K562 (cell line): Measurements from ENCODE around the gene CLCN4. TPM values are rescaled to one million over a fixed set of nuclear protein-coding genes. Genes with fewer than 3 reads are reported as not detected.

Experiments used
- ARID3A ChIP-seq: IDR thresholded peaks from 2 replicates; pipeline ENCODE4 v1.6.1; 2012; ENCODE audit warnings: low read depth, low read length, improper control_type of control experiment, borderline replicate concordance
- ARNT ChIP-seq, 2 experiments: fragments of 450-650 bp; IDR thresholded peaks; 2 replicates each; pipeline ENCODE4 v1.6.1; 2016; ENCODE audit warnings: mild to moderate bottlenecking in 1 of 2
- BDP1 ChIP-seq: IDR thresholded peaks from 3 replicates; pipeline ENCODE4 v1.6.1; 2011; ENCODE audit not compliant: insufficient read length, insufficient read depth
- BHLHE40 ChIP-seq: IDR thresholded peaks from 2 replicates; pipeline ENCODE4 v1.6.1; 2011; ENCODE audit warnings: low read length, improper control_type of control experiment
- BRF1 ChIP-seq: IDR thresholded peaks from 3 replicates; pipeline ENCODE4 v1.6.1; 2011; ENCODE audit warnings: borderline replicate concordance, mild to moderate bottlenecking; ENCODE audit not compliant: insufficient read length; ENCODE audit errors: extremely low read depth
- CBX5 ChIP-seq: IDR thresholded peaks from 2 replicates; pipeline ENCODE4 v1.6.1; 2014; ENCODE audit warnings: low read depth, borderline replicate concordance
- DMBX1 ChIP-seq: fragments of 250-450 bp; sonication (Bioruptor Pico); IDR thresholded peaks from 2 replicates; pipeline ENCODE4 v1.8.0; 2022; ENCODE audit warnings: inconsistent platforms, mild to moderate bottlenecking, moderate library complexity, borderline replicate concordance
- E2F8 ChIP-seq: fragments of 450-650 bp; IDR thresholded peaks from 2 replicates; pipeline ENCODE4 v1.7.1; 2018; ENCODE audit warnings: mild to moderate bottlenecking, low read depth; ENCODE audit not compliant: partially characterized antibody
- EZH2 ChIP-seq: IDR thresholded peaks from 2 replicates; pipeline ENCODE4 v1.6.1; 2012; ENCODE audit warnings: low read depth, mild to moderate bottlenecking, inconsistent platforms, low read length, borderline replicate concordance
- GATAD2B ChIP-seq: fragments of 450-650 bp; IDR thresholded peaks from 2 replicates; pipeline ENCODE4 v1.6.1; 2017; ENCODE audit warnings: mild to moderate bottlenecking, borderline replicate concordance
- HDGF ChIP-seq: fragments of 450-650 bp; IDR thresholded peaks from 2 replicates; pipeline ENCODE4 v1.6.1; 2016
- KHSRP ChIP-seq: fragments of 450-650 bp; IDR thresholded peaks from 2 replicates; pipeline ENCODE4 v1.6.1; 2017
- MEF2A ChIP-seq: IDR thresholded peaks from 2 replicates; pipeline ENCODE4 v1.6.1; 2011; ENCODE audit warnings: low read depth, mild to moderate bottlenecking, low read length, moderate library complexity; ENCODE audit not compliant: control insufficient read depth
- MXI1 ChIP-seq: IDR thresholded peaks from 2 replicates; pipeline ENCODE4 v1.6.1; 2011; ENCODE audit warnings: low read depth, mild to moderate bottlenecking, improper control_type of control experiment, low read length
- NBN ChIP-seq: fragments of 450-650 bp; IDR thresholded peaks from 2 replicates; pipeline ENCODE4 v1.6.1; 2016; ENCODE audit warnings: low read depth, mild to moderate bottlenecking
- NELFE ChIP-seq: IDR thresholded peaks from 2 replicates; pipeline ENCODE4 v1.6.1; 2011; ENCODE audit warnings: mild to moderate bottlenecking; ENCODE audit not compliant: insufficient read depth, insufficient read length
- SETDB1 ChIP-seq: IDR thresholded peaks from one replicate; pipeline ENCODE4 v1.6.1; 2012; ENCODE audit warnings: low read length, control low read depth, inconsistent platforms
- SP1 ChIP-seq: sonication (generic); formaldehyde crosslinking; IDR thresholded peaks from 2 replicates; pipeline ENCODE4 v1.8.1; 2022; ENCODE audit warnings: mild to moderate bottlenecking, missing genetic modification reagents
- TAF9B ChIP-seq: fragments of 450-650 bp; IDR thresholded peaks from 2 replicates; pipeline ENCODE4 v1.6.1; 2018; ENCODE audit warnings: mild to moderate bottlenecking; ENCODE audit not compliant: partially characterized antibody
- TFAP4 ChIP-seq: sonication (generic); formaldehyde crosslinking; IDR thresholded peaks from 2 replicates; pipeline ENCODE4 v1.8.0; 2022; ENCODE audit warnings: missing genetic modification reagents, mild to moderate bottlenecking, moderate library complexity, borderline replicate concordance
- VEZF1 ChIP-seq: fragments of 200-800 bp; sonication (Bioruptor generic); IDR thresholded peaks from 2 replicates; pipeline ENCODE4 v1.6.1; 2017; ENCODE audit warnings: missing genetic modification characterization, missing compliant biosample characterization
- ZC3H4 ChIP-seq: sonication (generic); formaldehyde crosslinking; IDR thresholded peaks from 2 replicates; pipeline ENCODE4 v1.9.0; 2021; ENCODE audit warnings: missing genetic modification reagents, borderline replicate concordance
- ZNF583 ChIP-seq: fragments of 250-450 bp; sonication (Bioruptor Pico); IDR thresholded peaks from 2 replicates; pipeline ENCODE4 v1.4.0; 2020
- ZZZ3 ChIP-seq: fragments of 450-650 bp; IDR thresholded peaks from 2 replicates; pipeline ENCODE4 v1.6.1; 2016; ENCODE audit warnings: antibody characterized with exemption, mild to moderate bottlenecking, moderate library complexity
- polyA plus RNA-seq, 8 experiments: library from polyadenylated mRNA; depleted of rRNA in 4 of 8; stranded (reverse) in 5 of 8; unstranded in 3 of 8; fragments of >200 nt; fragmentation: Nextera tagmentation in 2 of 8; fragmentation: Illumina TruSeq in 1 of 8; extraction: Ambion mirVana in 2 of 8; extraction: Trizol in 1 of 8; gene quantifications; 2 replicates each; pipeline versions ENCODE4 v1.2.1 to v1.2.3, GENCODE V29; 2011 to 2014; ENCODE audit warnings: inconsistent platforms in 1 of 8, missing spikeins in 1 of 8
- total RNA-seq, 7 experiments: library from RNA; depleted of rRNA in 6 of 7; stranded (reverse); fragments of >200 nt in 6 of 7; fragmentation: Illumina TruSeq in 2 of 7; extraction: Trizol in 2 of 7; gene quantifications; 2 replicates each; pipeline versions ENCODE4 v1.2.1 to v1.2.3, GENCODE V29; 2011 to 2021; ENCODE audit warnings: low replicate concordance in 1 of 7

CLCN4 gene
- total and polyA plus RNA-seq, 9 of the 15 experiments (the other 6 are each of a cell fraction or from before 2014, with no cell fraction given), result 0.03 to 0.24 (median 0.10) TPM; not detected in 1

DNA sequence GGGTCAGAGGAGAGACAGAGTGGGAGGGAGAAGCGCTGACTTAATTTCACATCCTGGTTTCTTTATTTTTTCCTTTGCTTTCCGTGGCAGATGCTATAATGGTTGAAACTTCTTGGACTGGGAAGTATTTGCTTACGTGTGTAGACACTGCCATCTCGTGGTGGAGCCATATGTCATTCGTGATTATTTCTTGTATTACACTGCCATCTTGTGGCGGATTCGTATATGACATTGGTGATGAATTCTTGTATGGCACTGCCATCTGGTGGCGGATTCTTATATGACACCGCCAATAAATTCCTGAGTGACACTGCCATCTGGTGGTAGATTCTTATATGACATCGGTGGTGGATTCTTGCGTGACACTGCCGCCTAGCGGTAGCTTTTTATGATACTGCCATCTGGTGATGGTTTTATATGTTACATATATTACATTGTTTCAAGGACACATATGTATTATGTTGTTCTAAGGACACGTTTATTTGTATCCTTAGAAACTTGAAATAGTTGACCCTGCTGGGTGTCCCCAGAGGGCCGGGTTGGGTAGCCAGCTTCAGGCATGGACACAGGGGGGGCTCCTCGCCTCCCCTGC, 37.3 kb upstream of the CLCN4 start (continued):
- TF ChIP-seq MEF2A, result peak; percentile 49; the same call in 1 of the 2 replicates
- no peak for TF ChIP-seq BHLHE40
- no peak for TF ChIP-seq BRF1
- no peak for TF ChIP-seq BDP1
- no peak for TF ChIP-seq TFAP4 (CRISPR knock-in tag)
- TF ChIP-seq HDGF, result 0 out of 2 replicates have a peak, but pooled peaks have one; percentile 52
- TF ChIP-seq E2F8, result peak; percentile 75
- TF ChIP-seq TAF9B, result no peak
- peak; percentile 74; the same call in 1 of the 2 replicates for TF ChIP-seq CBX5
- TF ChIP-seq MXI1, result no peak
- no peak for TF ChIP-seq ZZZ3
- TF ChIP-seq DMBX1 (CRISPR knock-in tag), result no peak
- TF ChIP-seq ZNF583 (CRISPR knock-in tag), result no peak
- TF ChIP-seq KHSRP, result no peak
- TF ChIP-seq ZC3H4 (CRISPR knock-in tag), result no peak
- peak; percentile 90 for TF ChIP-seq NBN
- no peak for TF ChIP-seq NELFE
- TF ChIP-seq ARNT (IDR thresholded peaks at IDR 0.05), result peak; percentile 83 to 91
- TF ChIP-seq EZH2, result no peak
- TF ChIP-seq GATAD2B, result peak; percentile 49; the same call in 1 of the 2 replicates
- no peak for TF ChIP-seq VEZF1 (CRISPR knock-in tag)
- TF ChIP-seq SETDB1, result no peak
- peak; percentile 91 for TF ChIP-seq ARID3A
- TF ChIP-seq SP1 (CRISPR knock-in tag), result peak; percentile 65
